ENCODE results near the gene SEMA4G.

DNA sequence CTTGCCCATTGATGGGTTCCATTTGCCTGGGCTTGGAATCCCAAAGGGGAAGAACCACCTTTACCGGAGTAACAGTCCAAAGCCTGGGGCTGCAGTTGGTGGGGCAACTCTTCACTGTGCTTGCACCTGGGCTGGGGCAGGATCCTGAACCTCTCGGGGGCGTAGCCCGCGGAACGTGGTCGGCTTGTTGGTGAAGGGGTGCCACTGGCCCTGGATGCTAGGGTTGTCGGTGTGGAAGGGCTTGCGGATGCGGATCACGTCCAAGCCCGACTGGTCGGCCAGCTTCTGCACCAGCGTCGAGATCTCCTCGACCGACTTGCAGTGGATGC lies 17.3 kb downstream of the SEMA4G start:
- TF ChIP-seq, protein P1, sequence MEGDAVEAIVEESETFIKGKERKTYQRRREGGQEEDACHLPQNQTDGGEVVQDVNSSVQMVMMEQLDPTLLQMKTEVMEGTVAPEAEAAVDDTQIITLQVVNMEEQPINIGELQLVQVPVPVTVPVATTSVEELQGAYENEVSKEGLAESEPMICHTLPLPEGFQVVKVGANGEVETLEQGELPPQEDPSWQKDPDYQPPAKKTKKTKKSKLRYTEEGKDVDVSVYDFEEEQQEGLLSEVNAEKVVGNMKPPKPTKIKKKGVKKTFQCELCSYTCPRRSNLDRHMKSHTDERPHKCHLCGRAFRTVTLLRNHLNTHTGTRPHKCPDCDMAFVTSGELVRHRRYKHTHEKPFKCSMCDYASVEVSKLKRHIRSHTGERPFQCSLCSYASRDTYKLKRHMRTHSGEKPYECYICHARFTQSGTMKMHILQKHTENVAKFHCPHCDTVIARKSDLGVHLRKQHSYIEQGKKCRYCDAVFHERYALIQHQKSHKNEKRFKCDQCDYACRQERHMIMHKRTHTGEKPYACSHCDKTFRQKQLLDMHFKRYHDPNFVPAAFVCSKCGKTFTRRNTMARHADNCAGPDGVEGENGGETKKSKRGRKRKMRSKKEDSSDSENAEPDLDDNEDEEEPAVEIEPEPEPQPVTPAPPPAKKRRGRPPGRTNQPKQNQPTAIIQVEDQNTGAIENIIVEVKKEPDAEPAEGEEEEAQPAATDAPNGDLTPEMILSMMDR (IDR thresholded peaks at IDR 0.05; ENCODE audit: low read depth, low read length): no peak
- TF ChIP-seq EZH2phosphoT487 (IDR thresholded peaks at IDR 0.05; ENCODE audit: low read depth): no peak

Measured in OCI-LY3 (cell line).